B cell (primary cell): ENCODE data around the gene PRKN. TPM values are rescaled to one million over a fixed set of nuclear protein-coding genes. Genes with fewer than 3 reads are reported as not detected.

Experiments used
- ATAC-seq: fragments of 200-7000 bp; cut with Tn5 transposase; one replicate; pipeline ENCODE4 v1.10.0; 2021; ENCODE audit warnings: low read depth, mild to moderate bottlenecking, moderate number of reproducible peaks, moderate library complexity
- CTCF ChIA-PET: fragments of 350-600 bp; sonication (Branson Sonifier 250); formaldehyde crosslinking; loops from one replicate; lab custom pipeline; 2021; ENCODE audit warnings: antibody characterized with exemption, inconsistent platforms; lab: Charles Lee
- POLR2A ChIA-PET: fragments of 350-600 bp; sonication (Branson Sonifier 250); formaldehyde crosslinking; loops from one replicate; lab custom pipeline; 2021; ENCODE audit warnings: antibody characterized with exemption; lab: Charles Lee
- DNase-seq: peaks from one replicate; pipeline ENCODE4 v3.0.0; 2013
- H2AFZ ChIP-seq: 2 replicates; pipeline ENCODE4 v1.6.1; 2012; ENCODE audit warnings: mild to moderate bottlenecking, low read depth, low read length; ENCODE audit not compliant: insufficient read depth, poor library complexity, severe bottlenecking
- H3K27ac ChIP-seq, 2 donors: 1 replicate in 1 of 2; 2 replicates in 1 of 2; pipeline ENCODE4 v1.5.1; 2012 to 2013; ENCODE audit warnings: low read length in 2 of 2, mild to moderate bottlenecking in 2 of 2, moderate library complexity in 1 of 2
- H3K27me3 ChIP-seq, 4 experiments: fragments of 200-600 bp in 1 of 4; sonication (generic) in 1 of 4; replicated peaks in 1 of 4; 1 replicate in 2 of 4; 2 replicates in 2 of 4; pipeline versions ENCODE4 v1.6.1 to v1.7.0; 2013 to 2016; ENCODE audit warnings: low read length in 3 of 4, mild to moderate bottlenecking in 2 of 4, mixed read lengths in 1 of 4, moderate library complexity in 1 of 4; ENCODE audit not compliant: insufficient read depth in 4 of 4, control insufficient read depth in 3 of 4; ENCODE audit errors: control extremely low read depth in 1 of 4
- H3K36me3 ChIP-seq, 2 experiments: replicated peaks in 1 of 2; 1 replicate in 1 of 2; 2 replicates in 1 of 2; pipeline versions ENCODE4 v1.6.1 to v1.7.1; 2013; ENCODE audit warnings: low read length in 1 of 2; ENCODE audit not compliant: insufficient read depth in 2 of 2, control insufficient read depth in 1 of 2; ENCODE audit errors: control extremely low read depth in 1 of 2, extremely low read depth in 1 of 2
- H3K4me1 ChIP-seq, 2 donors: fragments of 200-600 bp in 1 of 2; sonication (generic) in 1 of 2; 1 replicate in 1 of 2; 2 replicates in 1 of 2; pipeline versions ENCODE4 v1.5.1 to v1.6.1; 2013 to 2017; ENCODE audit warnings: low read length in 2 of 2; ENCODE audit not compliant: control insufficient read depth in 2 of 2, insufficient read depth in 2 of 2
- H3K4me2 ChIP-seq: replicated peaks from 2 replicates; pipeline ENCODE3; 2012; ENCODE audit warnings: mild to moderate bottlenecking, low read depth, low read length; ENCODE audit not compliant: poor library complexity, severe bottlenecking
- H3K4me3 ChIP-seq, 5 experiments: fragments of 200-600 bp in 1 of 5; sonication (generic) in 1 of 5; 1 replicate in 3 of 5; 2 replicates in 2 of 5; pipeline versions ENCODE4 v1.5.1 to v1.7.0; 2011 to 2016; ENCODE audit warnings: low read length in 4 of 5, mild to moderate bottlenecking in 4 of 5, low read depth in 2 of 5, control low read depth in 1 of 5, moderate library complexity in 1 of 5; ENCODE audit not compliant: insufficient read depth in 1 of 5; ENCODE audit errors: control extremely low read depth in 1 of 5, extremely low read depth in 1 of 5
- H3K79me2 ChIP-seq: fragments of 200-600 bp; sonication (generic); one replicate; pipeline ENCODE4 v1.6.0; 2016; ENCODE audit warnings: low read length; ENCODE audit not compliant: control insufficient read depth, insufficient read depth
- H3K9ac ChIP-seq: fragments of 200-600 bp; sonication (generic); 2 replicates; pipeline ENCODE4 v1.6.1; 2017; ENCODE audit warnings: mild to moderate bottlenecking, low read length, moderate library complexity
- H3K9me3 ChIP-seq, 3 donors: one replicate each; pipeline versions ENCODE4 v1.6.1 to v1.7.1; 2013; ENCODE audit warnings: low read length in 2 of 3; ENCODE audit not compliant: control insufficient read depth in 2 of 3, insufficient read depth in 1 of 3; ENCODE audit errors: control extremely low read depth in 1 of 3
- H4K20me1 ChIP-seq: 2 replicates; pipeline ENCODE4 v1.6.0; 2012; ENCODE audit warnings: mild to moderate bottlenecking, low read length; ENCODE audit not compliant: insufficient read depth, control insufficient read depth, poor library complexity, severe bottlenecking
- H3K27ac Mint-ChIP-seq: one replicate; pipeline ENCODE4 v1.8.0; 2021; ENCODE audit warnings: mixed read lengths
- H3K27me3 Mint-ChIP-seq: one replicate; pipeline ENCODE4 v1.8.0; 2021; ENCODE audit warnings: mixed read lengths
- H3K4me1 Mint-ChIP-seq: one replicate; pipeline ENCODE4 v1.8.0; 2021; ENCODE audit warnings: mixed read lengths
- H3K4me3 Mint-ChIP-seq: one replicate; pipeline ENCODE4 v1.8.0; 2021; ENCODE audit warnings: mixed read lengths
- H3K9me3 Mint-ChIP-seq: one replicate; pipeline ENCODE4 v1.8.0; 2022; ENCODE audit warnings: mixed read lengths; ENCODE audit not compliant: insufficient read depth
- EZH2 ChIP-seq: IDR thresholded peaks from 2 replicates; pipeline ENCODE4 v1.6.1; 2012; ENCODE audit warnings: borderline replicate concordance, low read depth, mild to moderate bottlenecking, moderate library complexity, low read length; ENCODE audit not compliant: insufficient read depth, poor library complexity, severe bottlenecking
- WGBS: methylation state at CpG from one replicate; pipeline ENCODE4 v1.1.5; 2013; ENCODE audit warnings: missing lambda C conversion rate; ENCODE audit not compliant: insufficient coverage; 5-methylcytosine and 5-hydroxymethylcytosine counted together
- intact Hi-C: fragments of 100-400 bp; cut with micrococcal nuclease; formaldehyde crosslinking; loops from one replicate; pipeline ENCODE4 v1.10.0; 2022
- polyA plus RNA-seq: library from polyadenylated mRNA; depleted of rRNA; stranded (reverse); fragments of >200 nt; gene quantifications from 2 replicates; pipeline ENCODE4 v1.2.3, GENCODE V29; 2012
- total RNA-seq, 2 donors: library from RNA; stranded (reverse); fragments of 120-200 nt in 1 of 2; gene quantifications; 1 replicate in 1 of 2; 2 replicates in 1 of 2; pipeline versions ENCODE4 v1.2.3 to v1.2.4, GENCODE V29; 2013 to 2022
- TF ChIP-seq, protein P1 (sequence below): fragments of 200-600 bp; IDR thresholded peaks from one replicate; pipeline ENCODE4 v1.8.0; 2022; ENCODE audit warnings: antibody characterized with exemption, mild to moderate bottlenecking

Gene PRKN
- total and polyA plus RNA-seq, 2 donors (not counting 1 experiment from before 2014, with no cell fraction given): 1.6 to 6.2 TPM

DNA sequence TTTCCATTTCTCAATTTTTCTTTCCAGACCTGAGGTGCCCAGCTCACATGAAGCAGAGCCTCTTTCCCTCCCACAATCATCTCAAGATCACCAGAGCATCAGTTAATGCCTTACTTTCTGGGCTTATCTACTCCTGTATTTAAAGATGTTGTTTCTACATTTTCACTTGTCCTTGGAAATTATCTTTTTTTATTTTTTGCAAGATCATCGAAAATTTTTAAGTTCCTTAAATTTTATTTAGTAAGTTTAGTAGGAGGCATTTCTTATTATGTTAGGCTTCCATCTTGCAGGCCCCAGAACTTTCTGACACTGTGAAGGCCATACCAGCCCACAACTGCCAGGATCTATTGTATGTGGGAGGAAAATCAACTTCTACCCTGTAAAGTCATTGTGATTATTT, 466.0 kb downstream of the PRKN start:
- H3K4me1 ChIP-seq: no peaks in the 10 kb centered on the region
- ChIA-PET CTCF (no interaction called here), POLR2A (no interaction called here)
- no peak for ATAC-seq
- no peaks in the 10 kb centered on the region for H4K20me1 ChIP-seq
- no peak overlapping the region for H3K4me3 ChIP-seq
- no peak overlapping the region for H3K27ac ChIP-seq
- peaks cover 0 to 11% (median 0%) of the 10 kb centered on the region in 3 donors for H3K9me3 ChIP-seq
- Mint-ChIP-seq H3K9me3 (no peaks in the 10 kb centered on the region), H3K4me1 (no peaks in the 10 kb centered on the region), H3K27me3 (no peaks in the 10 kb centered on the region), H3K4me3 (no peak overlapping the region), H3K27ac (no peak overlapping the region)
- no peaks in the 10 kb centered on the region for H3K79me2 ChIP-seq
- intact Hi-C loops: no loop called here
- no peaks in the 10 kb centered on the region for H3K27me3 ChIP-seq
- no peak for DNase-seq
- no peaks in the 10 kb centered on the region for H3K36me3 ChIP-seq
- no peak overlapping the region for H2AFZ ChIP-seq
- WGBS: no CpG with 5 or more reads among the region's 1 CpG
- TF ChIP-seq EZH2: no peak
- TF ChIP-seq, protein P1, sequence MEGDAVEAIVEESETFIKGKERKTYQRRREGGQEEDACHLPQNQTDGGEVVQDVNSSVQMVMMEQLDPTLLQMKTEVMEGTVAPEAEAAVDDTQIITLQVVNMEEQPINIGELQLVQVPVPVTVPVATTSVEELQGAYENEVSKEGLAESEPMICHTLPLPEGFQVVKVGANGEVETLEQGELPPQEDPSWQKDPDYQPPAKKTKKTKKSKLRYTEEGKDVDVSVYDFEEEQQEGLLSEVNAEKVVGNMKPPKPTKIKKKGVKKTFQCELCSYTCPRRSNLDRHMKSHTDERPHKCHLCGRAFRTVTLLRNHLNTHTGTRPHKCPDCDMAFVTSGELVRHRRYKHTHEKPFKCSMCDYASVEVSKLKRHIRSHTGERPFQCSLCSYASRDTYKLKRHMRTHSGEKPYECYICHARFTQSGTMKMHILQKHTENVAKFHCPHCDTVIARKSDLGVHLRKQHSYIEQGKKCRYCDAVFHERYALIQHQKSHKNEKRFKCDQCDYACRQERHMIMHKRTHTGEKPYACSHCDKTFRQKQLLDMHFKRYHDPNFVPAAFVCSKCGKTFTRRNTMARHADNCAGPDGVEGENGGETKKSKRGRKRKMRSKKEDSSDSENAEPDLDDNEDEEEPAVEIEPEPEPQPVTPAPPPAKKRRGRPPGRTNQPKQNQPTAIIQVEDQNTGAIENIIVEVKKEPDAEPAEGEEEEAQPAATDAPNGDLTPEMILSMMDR: no peak
- H3K4me2 ChIP-seq: no peak overlapping the region
- H3K9ac ChIP-seq: no peak overlapping the region

DNA sequence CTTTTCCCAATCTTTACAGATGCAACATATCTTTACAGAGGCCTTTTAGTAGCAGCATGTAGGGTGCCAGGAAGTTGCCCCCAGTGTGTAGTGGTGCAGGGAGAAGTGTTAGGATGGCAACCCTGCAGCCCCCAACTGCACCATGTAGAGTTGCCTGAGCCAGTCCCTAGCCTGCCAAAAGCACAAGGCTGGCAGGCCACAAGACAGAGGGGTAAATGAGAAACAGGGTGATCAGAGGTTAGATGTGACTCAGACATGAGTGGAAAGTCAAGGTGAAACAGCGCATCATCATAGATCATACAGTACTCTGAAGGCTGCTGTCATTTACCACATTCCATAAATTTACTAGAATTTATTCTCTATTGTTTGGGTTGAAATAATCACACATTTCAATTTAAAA, 467.5 kb downstream of the PRKN start:
- TF ChIP-seq, protein P1: no peak
- no peak for TF ChIP-seq EZH2
- Histone ChIP-seq H3K9ac (no peak overlapping the region), H3K36me3 (no peaks in the 10 kb centered on the region), H3K4me2 (no peak overlapping the region), H3K4me1 (no peaks in the 10 kb centered on the region), H3K27ac (no peak overlapping the region), H3K4me3 (no peak overlapping the region), H3K9me3 (peaks cover 0 to 11% (median 0%) of the 10 kb centered on the region in 3 donors), H2AFZ (no peak overlapping the region), H3K27me3 (no peaks in the 10 kb centered on the region), H4K20me1 (no peaks in the 10 kb centered on the region), H3K79me2 (no peaks in the 10 kb centered on the region)
- H3K27me3 Mint-ChIP-seq: no peaks in the 10 kb centered on the region
- CTCF ChIA-PET: no interaction called here
- no peak overlapping the region for H3K4me3 Mint-ChIP-seq
- H3K9me3 Mint-ChIP-seq: no peaks in the 10 kb centered on the region
- no peak overlapping the region for H3K27ac Mint-ChIP-seq
- intact Hi-C loops: no loop called here
- WGBS: no CpG with 5 or more reads among the region's 1 CpG
- DNase-seq (no peak), ATAC-seq (no peak)
- POLR2A ChIA-PET: no interaction called here
- H3K4me1 Mint-ChIP-seq: no peaks in the 10 kb centered on the region
